Kidney capillary endothelial cell (primary cell): ENCODE data around the gene EFCAB6.

ENCODE experiments used
- DNase-seq: peaks from one replicate; pipeline ENCODE4 v3.0.0-alpha.2; 2018; ENCODE audit warnings: low spot score

The EFCAB6 gene

GRCh38 chr22:43505423-43505822, 306.7 kb downstream of the EFCAB6 start:
- DNase-seq, result no peak

- DNase-seq, result no peak
Observed at GRCh38 chr22:43504666-43505261, 307.3 kb downstream of the EFCAB6 start.

GRCh38 chr22:43504068-43504467, 308.0 kb downstream of the EFCAB6 start:
- no peak for DNase-seq

- DNase-seq, result no peak
Observed at GRCh38 chr22:43502306-43502874, 309.7 kb downstream of the EFCAB6 start.

GRCh38 chr22:43501878-43502277, 310.2 kb downstream of the EFCAB6 start:
- DNase-seq, result no peak

- DNase-seq, result no peak
Observed at GRCh38 chr22:43500792-43501785, 311.0 kb downstream of the EFCAB6 start.

- no peak for DNase-seq
Observed at GRCh38 chr22:43498856-43499253, 313.2 kb downstream of the EFCAB6 start.

- DNase-seq, result no peak
Observed at GRCh38 chr22:43497956-43498855, 313.9 kb downstream of the EFCAB6 start.

- no peak for DNase-seq
Observed at GRCh38 chr22:43493297-43493696, 318.8 kb downstream of the EFCAB6 start.

GRCh38 chr22:43491737-43492136, 320.4 kb downstream of the EFCAB6 start:
- DNase-seq, result no peak

- DNase-seq, result no peak
Observed at GRCh38 chr22:43491177-43491576, 320.9 kb downstream of the EFCAB6 start.

GRCh38 chr22:43490311-43490710, 321.8 kb downstream of the EFCAB6 start:
- DNase-seq, result no peak

- DNase-seq, result no peak
Observed at GRCh38 chr22:43488937-43489336, 323.2 kb downstream of the EFCAB6 start.

GRCh38 chr22:43488031-43488866, 323.9 kb downstream of the EFCAB6 start:
- no peak for DNase-seq

GRCh38 chr22:43487311-43488030, 324.6 kb downstream of the EFCAB6 start:
- no peak for DNase-seq

- DNase-seq, result no peak
Observed at GRCh38 chr22:43485502-43486089, 326.5 kb downstream of the EFCAB6 start.

- DNase-seq, result no peak
Observed at GRCh38 chr22:43484227-43484626, 327.9 kb downstream of the EFCAB6 start.

- no peak for DNase-seq
Observed at GRCh38 chr22:43483669-43484068, 328.4 kb downstream of the EFCAB6 start.

GRCh38 chr22:43483266-43483665, 328.8 kb downstream of the EFCAB6 start:
- DNase-seq, result no peak

- DNase-seq, result no peak
Observed at GRCh38 chr22:43482318-43482625, 329.8 kb downstream of the EFCAB6 start.
